ENCODE measurements around the gene MED1.

GRCh38 chr17:39447561-39447960, 3.5 kb downstream of the MED1 start:
- TF ChIP-seq CTCF (IDR thresholded peaks at IDR 0.05; ENCODE audit: low read depth, low read length, missing input control) (no peak), EGR1 (IDR thresholded peaks at IDR 0.05; ENCODE audit: low read depth in 2 of 2) (no peak), SP1 (IDR thresholded peaks at IDR 0.05) (no peak), YY1 (IDR thresholded peaks at IDR 0.05) (no peak), MAX (IDR thresholded peaks at IDR 0.05) (no peak), ATF3 (IDR thresholded peaks at IDR 0.05) (no peak), HNF4G (IDR thresholded peaks at IDR 0.05) (no peak), JUND (IDR thresholded peaks at IDR 0.05) (no peak), REST (IDR thresholded peaks at IDR 0.05) (no peak)

All from liver (tissue), 3 donors.